ENCODE results near the gene PTPN22. TPM values are rescaled to one million over a fixed set of nuclear protein-coding genes. Genes with fewer than 3 reads are reported as not detected.
A peak's percentile ranks its signal among the peaks of the same experiment; 100 is the strongest.

The PTPN22 gene
- total RNA-seq, 1 experiment from 2014 or later, result not detected

GRCh38 chr1:113811156-113811887, 60.2 kb downstream of the PTPN22 start:
- peaks cover 16% of the 10 kb centered on the region for H3K4me1 Mint-ChIP-seq
- ATAC-seq (0 out of 2 replicates have a peak, but pooled peaks have one; percentile 2), DNase-seq (ENCODE audit: low spot score) (no peak)
- H3K36me3 Mint-ChIP-seq, result peaks cover 6% of the 10 kb centered on the region
- TF ChIP-seq ZNF532 (CRISPR knock-in tag; IDR thresholded peaks at IDR 0.05; ENCODE audit: borderline replicate concordance) (no peak), ZMAT4 (CRISPR knock-in tag; IDR thresholded peaks at IDR 0.05) (no peak), CTCF (IDR thresholded peaks at IDR 0.05) (no peak), CDX4 (CRISPR knock-in tag; IDR thresholded peaks at IDR 0.05; ENCODE audit: borderline replicate concordance) (no peak), STAT6 (CRISPR knock-in tag; conservative IDR thresholded peaks at IDR 0.05; ENCODE audit: low read depth) (no peak), PRRX2 (CRISPR knock-in tag; IDR thresholded peaks at IDR 0.05) (no peak), MAX (CRISPR knock-in tag; IDR thresholded peaks at IDR 0.05) (no peak)
- ChIA-PET POLR2A (interaction anchor here (0.6 to 2.3 kb wide), 3 partner anchors 12 to 53 kb away, joined by 3 to 19 read pairs (median 4); partner anchors contain the start of gene PHTF1), CTCF (interaction anchor here (0.7 to 1.7 kb wide), 5 partner anchors 24 to 168 kb away, joined by 3 to 5 read pairs (median 3); partner anchors contain the start of genes AP4B1, OLFML3 and PHTF1)
- peak overlapping the region; percentile 96 for H3K4me3 Mint-ChIP-seq
- H3K27me3 Mint-ChIP-seq (ENCODE audit: low read depth), result no peaks in the 10 kb centered on the region
- H3K27ac Mint-ChIP-seq, result peak overlapping the region; percentile 92
- peaks cover 4% of the 10 kb centered on the region; the same call in 1 of the 2 replicates for H3K9me3 Mint-ChIP-seq

- ChIA-PET CTCF (no interaction called here), POLR2A (no interaction called here)
- Mint-ChIP-seq H3K27ac (no peak overlapping the region), H3K4me3 (peak overlapping the region; percentile 96), H3K9me3 (peaks cover 4% of the 10 kb centered on the region; the same call in 1 of the 2 replicates), H3K4me1 (peaks cover 22% of the 10 kb centered on the region), H3K27me3 (ENCODE audit: low read depth) (no peaks in the 10 kb centered on the region), H3K36me3 (peaks cover 6% of the 10 kb centered on the region)
- DNase-seq (ENCODE audit: low spot score) (no peak), ATAC-seq (no peak)
- TF ChIP-seq OVOL2 (CRISPR knock-in tag; IDR thresholded peaks at IDR 0.05; ENCODE audit: borderline replicate concordance), result no peak
- no peak for TF ChIP-seq ZNF281 (CRISPR knock-in tag; IDR thresholded peaks at IDR 0.05)
- no peak for TF ChIP-seq RORB (CRISPR knock-in tag; IDR thresholded peaks at IDR 0.05)
- no peak for TF ChIP-seq ZNF121 (CRISPR knock-in tag; IDR thresholded peaks at IDR 0.05)
- TF ChIP-seq FOXJ3 (CRISPR knock-in tag; IDR thresholded peaks at IDR 0.05; ENCODE audit: borderline replicate concordance), result no peak
- no peak for TF ChIP-seq ZMAT4 (CRISPR knock-in tag; IDR thresholded peaks at IDR 0.05)
- no peak for TF ChIP-seq PREB (CRISPR knock-in tag; IDR thresholded peaks at IDR 0.05; ENCODE audit: borderline replicate concordance)
- no peak for TF ChIP-seq ELF4 (CRISPR knock-in tag; IDR thresholded peaks at IDR 0.05; ENCODE audit: low read depth)
Measured at GRCh38 chr1:113809670-113810602, 61.6 kb downstream of the PTPN22 start.

Measured in WTC11 (cell line).